ENCODE measurements around the gene INTS4. TPM values are rescaled to one million over a fixed set of nuclear protein-coding genes. Genes with fewer than 3 reads are reported as not detected.
"Not testable (repeated sequence)": the region's sequence is repeated elsewhere in the genome, so short reads cannot be mapped to it uniquely, and the experiment has no call there.

Gene INTS4
- total RNA-seq, 2 donors from 2014 or later = 67.2 to 85.1 TPM

DNA sequence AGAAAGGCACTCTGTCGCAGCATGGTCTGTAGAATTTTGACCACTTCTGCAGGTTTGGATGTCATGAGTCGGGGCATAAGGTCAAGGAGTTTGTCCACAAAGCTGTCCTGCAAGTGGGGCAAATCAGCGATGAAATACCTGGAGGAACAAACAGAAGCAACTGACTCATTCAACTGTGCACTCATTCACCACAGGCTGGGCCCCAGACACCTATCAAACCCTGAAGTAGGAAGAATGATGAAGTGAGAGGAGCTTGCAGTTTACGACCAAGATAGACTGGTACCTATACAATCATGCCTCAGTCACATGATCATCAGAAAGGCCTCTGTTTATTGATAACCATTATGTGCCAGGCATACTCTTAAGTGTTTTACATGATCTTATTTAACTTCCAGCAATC lies 102.8 kb downstream of the INTS4 start:
- H3K4me1 Mint-ChIP-seq (ENCODE audit: low read depth in 2 of 2); H3K9me3 Mint-ChIP-seq: not testable (repeated sequence)
- peaks cover 14% of the 10 kb centered on the region for H3K36me3 Mint-ChIP-seq

DNA sequence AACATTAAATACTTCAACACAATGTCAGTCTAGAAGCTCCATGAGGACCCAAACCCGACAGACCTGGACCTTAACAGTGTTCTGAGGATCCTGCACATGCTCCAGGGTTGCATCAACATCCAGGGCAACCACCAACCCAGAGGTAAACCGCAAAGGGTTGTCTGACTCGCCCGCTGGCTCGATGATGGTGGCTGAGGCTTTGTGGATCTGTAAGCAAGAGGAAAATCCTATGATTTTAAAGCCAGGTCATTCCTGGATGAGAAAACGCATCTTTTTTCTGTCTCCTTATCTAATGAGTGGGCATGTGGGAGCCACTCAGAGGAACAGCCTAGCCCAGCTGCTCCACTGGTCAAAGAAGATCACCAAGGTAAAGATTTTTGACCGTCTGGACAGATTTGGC lies 103.2 kb downstream of the INTS4 start:
- not testable (repeated sequence) for DNase-seq (ENCODE audit: low spot score); H3K4me1 Mint-ChIP-seq (ENCODE audit: low read depth in 2 of 2); H3K9me3 Mint-ChIP-seq; ATAC-seq; H3K4me3 Mint-ChIP-seq; H3K27me3 Mint-ChIP-seq; H3K27ac Mint-ChIP-seq
- peaks cover 14% of the 10 kb centered on the region for H3K36me3 Mint-ChIP-seq

More for the DNA sequence above, 102.8 kb downstream of the INTS4 start:
- DNase-seq (ENCODE audit: low spot score); H3K4me3 Mint-ChIP-seq; H3K27me3 Mint-ChIP-seq; H3K27ac Mint-ChIP-seq; ATAC-seq: not testable (repeated sequence)

DNA sequence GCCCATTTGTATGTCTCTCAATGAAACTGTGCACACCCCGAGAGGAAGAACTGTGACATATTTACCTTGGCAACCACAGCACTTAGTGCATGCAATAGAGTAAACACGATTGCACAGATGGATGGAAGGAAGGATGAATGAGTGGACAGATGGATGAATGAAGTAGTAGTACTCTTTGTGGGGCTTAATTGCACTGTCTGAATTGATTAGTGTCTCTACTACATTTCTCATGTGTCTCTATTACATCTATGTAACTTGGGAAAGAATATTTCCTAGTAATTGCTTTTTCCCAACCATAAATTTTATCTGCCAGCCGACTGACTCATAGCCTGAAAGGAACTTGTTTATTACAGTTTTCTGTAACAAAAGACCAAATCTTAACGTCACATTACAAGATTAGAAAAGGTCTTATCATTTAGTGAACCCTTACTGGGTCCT lies 103.8 kb downstream of the INTS4 start:
- not testable (repeated sequence) for H3K4me1 Mint-ChIP-seq (ENCODE audit: low read depth in 2 of 2); H3K27me3 Mint-ChIP-seq; ATAC-seq; H3K9me3 Mint-ChIP-seq; H3K4me3 Mint-ChIP-seq; DNase-seq (ENCODE audit: low spot score)
- H3K36me3 Mint-ChIP-seq = peaks cover 14% of the 10 kb centered on the region
- peak overlapping the region in 1 of 2 donors; percentile 25 for H3K27ac Mint-ChIP-seq

DNA sequence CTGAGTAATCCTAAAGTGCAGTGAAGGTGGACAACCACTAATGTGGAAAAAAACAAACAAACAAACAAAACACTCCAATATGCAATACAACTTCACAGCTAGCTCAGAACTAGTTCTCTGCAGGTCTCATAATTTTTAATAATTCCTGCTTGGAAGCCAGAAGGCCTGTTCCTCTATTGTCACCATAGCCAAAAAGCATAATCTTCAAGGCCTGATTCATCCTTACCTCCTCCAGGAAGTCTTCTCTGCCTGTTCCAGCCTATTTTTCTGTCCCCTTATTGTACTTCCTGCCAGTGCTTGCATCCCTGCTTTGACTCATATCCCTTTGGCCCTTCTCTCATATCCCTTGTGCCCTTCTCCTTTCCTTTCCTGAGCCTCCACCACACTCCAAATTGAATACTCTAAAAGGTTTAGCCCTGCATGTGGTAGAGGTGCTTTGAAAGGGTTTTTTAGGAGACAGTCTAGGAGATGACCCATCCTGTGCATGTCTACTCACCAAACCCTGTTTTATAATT lies 104.3 kb downstream of the INTS4 start:
- not testable (repeated sequence) for ATAC-seq; H3K4me1 Mint-ChIP-seq (ENCODE audit: low read depth in 2 of 2); H3K4me3 Mint-ChIP-seq; H3K27me3 Mint-ChIP-seq; DNase-seq (ENCODE audit: low spot score); H3K9me3 Mint-ChIP-seq
- H3K36me3 Mint-ChIP-seq = peaks cover 14% of the 10 kb centered on the region
- peak overlapping the region in 1 of 2 donors; percentile 25 for H3K27ac Mint-ChIP-seq

DNA sequence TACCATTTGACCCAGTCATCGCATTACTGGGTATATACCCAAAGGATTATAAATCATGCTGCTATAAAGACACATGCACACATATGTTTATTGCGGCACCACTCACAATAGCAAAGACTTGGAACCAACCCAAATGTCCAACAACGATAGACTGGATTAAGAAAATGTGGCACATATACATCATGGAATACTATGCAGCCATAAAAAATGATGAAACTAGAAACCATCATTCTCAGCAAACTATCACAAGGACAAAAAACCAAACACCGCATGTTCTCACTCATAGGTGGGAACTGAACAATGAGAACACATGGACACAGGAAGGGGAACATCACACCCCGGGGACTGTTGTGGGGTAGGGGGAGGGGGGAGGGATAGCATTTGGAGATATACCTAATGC lies 105.4 kb downstream of the INTS4 start:
- ATAC-seq; H3K4me3 Mint-ChIP-seq; H3K27ac Mint-ChIP-seq; H3K4me1 Mint-ChIP-seq (ENCODE audit: low read depth in 2 of 2); H3K9me3 Mint-ChIP-seq; H3K27me3 Mint-ChIP-seq; DNase-seq (ENCODE audit: low spot score): not testable (repeated sequence)
- peaks cover 14% of the 10 kb centered on the region for H3K36me3 Mint-ChIP-seq

DNA sequence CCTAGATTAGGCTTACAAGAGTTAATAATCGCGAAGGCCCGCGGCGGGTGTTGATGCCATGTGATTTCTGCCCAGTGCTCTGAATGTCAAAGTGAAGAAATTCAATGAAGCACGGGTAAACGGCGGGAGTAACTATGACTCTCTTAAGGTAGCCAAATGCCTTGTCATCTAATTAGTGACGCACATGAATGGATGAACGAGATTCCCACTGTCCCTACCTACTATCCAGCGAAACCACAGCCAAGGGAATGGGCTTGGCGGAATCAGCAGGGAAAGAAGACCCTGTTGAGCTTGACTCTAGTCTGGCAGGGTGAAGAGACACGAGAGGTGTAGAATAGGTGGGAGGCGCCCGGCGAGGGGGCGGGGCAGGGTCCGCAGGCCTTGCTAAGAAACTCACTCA lies 108.1 kb downstream of the INTS4 start:
- Mint-ChIP-seq H3K4me1 (ENCODE audit: low read depth in 2 of 2) (no peaks in the 10 kb centered on the region), H3K27ac (no peak overlapping the region), H3K4me3 (no peak overlapping the region), H3K9me3 (no peaks in the 10 kb centered on the region), H3K36me3 (peaks cover 19% of the 10 kb centered on the region), H3K27me3 (no peaks in the 10 kb centered on the region)
- ATAC-seq (no peak), DNase-seq (ENCODE audit: low spot score) (no peak)

DNA sequence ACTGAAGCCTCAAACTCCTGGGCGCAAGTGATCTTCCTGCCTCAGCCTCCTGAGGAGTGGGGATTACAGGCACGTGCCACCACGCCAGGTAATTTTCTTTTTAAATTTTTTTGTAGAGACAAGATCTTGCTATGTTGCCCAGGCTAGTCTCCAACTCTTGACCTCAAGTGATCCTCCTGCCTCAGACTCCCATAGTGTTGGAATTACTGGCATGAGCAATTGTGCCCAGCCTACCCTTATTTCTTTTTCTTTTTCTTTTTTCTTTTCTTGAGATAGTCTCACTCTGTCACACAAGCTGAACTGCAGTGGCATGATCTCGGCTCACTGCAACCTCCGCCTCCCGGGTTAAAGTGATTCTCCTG lies 109.7 kb downstream of the INTS4 start:
- Mint-ChIP-seq H3K9me3 (no peaks in the 10 kb centered on the region), H3K4me1 (ENCODE audit: low read depth in 2 of 2) (peaks cover 0 to 2% of the 10 kb centered on the region in 2 donors), H3K27me3 (no peaks in the 10 kb centered on the region), H3K36me3 (peaks cover 6% of the 10 kb centered on the region), H3K4me3 (no peak overlapping the region), H3K27ac (no peak overlapping the region)
- ATAC-seq = no peak
- DNase-seq (ENCODE audit: low spot score) = no peak

DNA sequence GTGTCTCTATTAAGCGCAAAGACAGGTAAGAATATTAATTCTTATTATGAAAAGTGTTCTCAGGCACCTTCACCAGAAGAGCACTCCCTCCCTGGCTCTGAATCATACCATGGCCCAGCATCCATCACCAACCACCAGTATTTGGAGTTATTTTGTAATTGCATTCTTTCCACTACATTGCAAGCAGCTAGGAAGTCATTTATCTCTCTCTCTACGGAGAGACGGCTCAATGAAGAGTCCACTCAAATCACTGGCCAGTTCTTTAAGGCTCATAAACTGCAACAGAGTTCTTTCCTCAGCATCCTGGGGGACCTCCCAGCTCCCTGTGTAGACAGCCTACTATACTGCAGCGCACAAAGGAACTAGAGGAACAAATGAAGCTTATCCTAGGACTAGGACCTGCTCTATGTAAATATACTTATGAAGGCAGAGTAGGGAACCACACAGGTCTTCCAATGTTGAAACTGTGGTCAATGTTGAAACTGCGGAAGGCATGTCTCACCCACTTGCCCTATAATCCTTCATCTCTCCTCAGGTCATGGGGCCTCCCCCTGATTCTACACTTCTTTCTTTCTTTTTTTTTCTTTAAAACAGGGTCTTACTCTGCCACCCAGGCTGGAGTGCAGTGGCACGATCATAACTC lies 110.2 kb downstream of the INTS4 start:
- no peak overlapping the region for H3K4me3 Mint-ChIP-seq
- DNase-seq (ENCODE audit: low spot score) (no peak), ATAC-seq (no peak)
- H3K36me3 Mint-ChIP-seq = peaks cover 5% of the 10 kb centered on the region
- no peak overlapping the region for H3K27ac Mint-ChIP-seq
- H3K4me1 Mint-ChIP-seq (ENCODE audit: low read depth in 2 of 2) = peaks cover 3 to 5% of the 10 kb centered on the region in 2 donors
- H3K27me3 Mint-ChIP-seq = no peaks in the 10 kb centered on the region
- H3K9me3 Mint-ChIP-seq = no peaks in the 10 kb centered on the region

DNA sequence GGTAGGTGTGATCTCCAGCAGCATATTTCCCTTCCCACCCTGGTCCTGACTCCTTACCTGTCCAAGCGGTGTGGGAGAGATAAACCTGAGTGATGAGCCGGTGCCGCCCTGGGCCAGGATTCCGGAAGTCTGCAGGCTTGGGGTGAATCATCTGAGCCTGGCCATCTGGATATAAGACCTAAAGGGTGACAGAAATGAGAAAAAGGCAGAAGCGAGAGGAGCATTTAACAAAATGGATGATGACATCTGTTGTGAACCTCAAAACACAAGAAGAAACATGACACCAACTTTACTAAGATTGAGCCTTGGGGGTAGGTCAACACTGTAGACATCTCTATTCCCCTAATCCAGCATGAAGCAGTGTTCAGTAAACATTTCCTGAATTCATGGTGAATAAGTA lies 110.7 kb downstream of the INTS4 start:
- no peaks in the 10 kb centered on the region for H3K27me3 Mint-ChIP-seq
- peaks cover 4 to 5% of the 10 kb centered on the region in 2 donors for H3K4me1 Mint-ChIP-seq (ENCODE audit: low read depth in 2 of 2)
- no peaks in the 10 kb centered on the region for H3K9me3 Mint-ChIP-seq
- H3K27ac Mint-ChIP-seq = no peak overlapping the region
- no peak for DNase-seq (ENCODE audit: low spot score)
- no peak for ATAC-seq
- H3K4me3 Mint-ChIP-seq = no peak overlapping the region
- H3K36me3 Mint-ChIP-seq = peaks cover 5% of the 10 kb centered on the region

DNA sequence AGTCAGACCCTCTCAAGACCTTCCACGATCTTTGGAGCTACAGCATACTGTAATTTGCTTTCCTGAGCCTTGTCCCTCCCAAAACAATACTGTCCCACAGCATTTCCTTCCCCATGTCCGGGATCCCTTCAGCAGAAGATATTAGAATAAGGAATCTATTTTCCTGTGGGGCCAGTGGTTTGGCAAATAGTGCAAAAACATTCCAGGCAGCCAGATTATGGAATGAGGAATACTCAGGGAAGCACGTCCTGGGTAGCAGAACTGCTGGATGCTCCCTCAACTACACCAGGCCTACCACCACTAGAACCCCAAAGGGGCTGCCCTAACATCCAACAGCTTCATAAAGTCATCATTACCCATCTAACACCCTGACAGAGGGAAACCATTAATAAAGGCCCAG lies 112.1 kb downstream of the INTS4 start:
- no peaks in the 10 kb centered on the region for H3K27me3 Mint-ChIP-seq
- H3K9me3 Mint-ChIP-seq = no peaks in the 10 kb centered on the region
- peaks cover 5% of the 10 kb centered on the region for H3K36me3 Mint-ChIP-seq
- no peak for DNase-seq (ENCODE audit: low spot score)
- peaks cover 4 to 5% of the 10 kb centered on the region in 2 donors for H3K4me1 Mint-ChIP-seq (ENCODE audit: low read depth in 2 of 2)
- no peak for ATAC-seq
- no peak overlapping the region for H3K4me3 Mint-ChIP-seq
- H3K27ac Mint-ChIP-seq = no peak overlapping the region

DNA sequence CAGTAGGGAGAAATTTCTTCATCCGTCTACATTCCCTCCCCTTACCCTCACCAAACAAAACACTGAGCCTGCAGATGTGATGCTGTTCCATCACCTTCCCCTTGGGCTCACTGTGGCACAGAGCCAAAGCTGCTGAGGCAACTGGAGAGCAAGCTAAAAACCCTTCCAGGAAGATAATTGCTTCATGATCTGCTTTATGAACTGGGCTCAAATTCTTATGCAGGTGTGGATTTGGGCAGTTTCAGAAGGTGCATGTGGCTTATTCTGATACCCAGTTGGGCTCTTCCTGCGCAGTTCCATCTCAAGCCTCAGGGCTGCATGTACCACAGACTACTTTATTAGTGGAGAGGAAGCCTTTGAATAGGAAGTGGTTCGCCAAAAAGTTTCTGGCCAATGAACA lies 115.2 kb downstream of the INTS4 start:
- H3K27ac Mint-ChIP-seq = no peak overlapping the region
- H3K4me1 Mint-ChIP-seq (ENCODE audit: low read depth in 2 of 2) = peaks cover 4 to 5% of the 10 kb centered on the region in 2 donors
- ATAC-seq (no peak), DNase-seq (ENCODE audit: low spot score) (no peak)
- H3K4me3 Mint-ChIP-seq = no peak overlapping the region
- peaks cover 9% of the 10 kb centered on the region for H3K36me3 Mint-ChIP-seq
- H3K27me3 Mint-ChIP-seq = no peaks in the 10 kb centered on the region
- no peaks in the 10 kb centered on the region for H3K9me3 Mint-ChIP-seq

DNA sequence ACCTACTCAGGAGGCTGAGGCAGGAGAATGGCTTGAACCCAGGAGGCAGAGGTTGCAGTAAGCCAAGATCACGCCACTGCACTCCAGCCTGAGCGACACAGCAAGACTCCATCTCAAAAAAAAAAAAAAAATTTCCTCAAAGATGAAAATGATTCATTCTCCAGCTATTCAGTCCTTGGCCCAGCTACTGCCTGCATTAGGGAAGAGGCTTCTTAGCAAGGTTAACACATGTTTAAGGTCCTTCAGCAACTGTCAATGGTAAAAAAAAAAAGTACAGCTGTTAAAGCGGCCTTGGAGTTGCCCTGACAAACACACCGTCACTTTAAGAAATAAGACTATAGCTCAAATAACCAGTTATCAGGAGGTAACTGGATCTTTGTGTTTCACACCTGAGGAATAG lies 116.2 kb downstream of the INTS4 start:
- not testable (repeated sequence) for H3K4me1 Mint-ChIP-seq (ENCODE audit: low read depth in 2 of 2); H3K9me3 Mint-ChIP-seq; H3K27ac Mint-ChIP-seq; H3K36me3 Mint-ChIP-seq; H3K27me3 Mint-ChIP-seq; H3K4me3 Mint-ChIP-seq; ATAC-seq; DNase-seq (ENCODE audit: low spot score)

DNA sequence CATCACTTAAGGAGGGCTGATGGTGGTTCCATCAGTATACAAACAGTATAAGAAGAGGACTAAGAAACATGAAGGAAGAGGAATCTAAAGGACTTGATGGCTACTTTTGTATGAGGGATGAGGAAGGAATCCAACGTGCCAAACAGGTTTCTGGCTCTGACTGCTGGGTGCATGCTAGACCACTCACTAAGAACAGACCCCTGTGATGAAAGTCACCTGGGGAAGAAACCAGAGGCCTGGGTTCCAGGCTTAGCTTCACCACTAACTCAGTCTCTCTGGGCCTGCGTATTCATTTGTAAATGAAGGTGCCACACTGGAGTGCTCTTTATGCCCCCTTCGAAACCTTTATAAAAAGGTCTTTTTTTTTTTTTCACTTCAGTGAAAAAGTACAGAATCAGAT lies 118.4 kb downstream of the INTS4 start:
- DNase-seq (ENCODE audit: low spot score) (no peak), ATAC-seq (no peak)
- Mint-ChIP-seq H3K9me3 (no peaks in the 10 kb centered on the region), H3K36me3 (peaks cover 4% of the 10 kb centered on the region), H3K27ac (no peak overlapping the region), H3K4me1 (ENCODE audit: low read depth in 2 of 2) (peaks cover 4 to 5% of the 10 kb centered on the region in 2 donors), H3K27me3 (no peaks in the 10 kb centered on the region), H3K4me3 (no peak overlapping the region)

DNA sequence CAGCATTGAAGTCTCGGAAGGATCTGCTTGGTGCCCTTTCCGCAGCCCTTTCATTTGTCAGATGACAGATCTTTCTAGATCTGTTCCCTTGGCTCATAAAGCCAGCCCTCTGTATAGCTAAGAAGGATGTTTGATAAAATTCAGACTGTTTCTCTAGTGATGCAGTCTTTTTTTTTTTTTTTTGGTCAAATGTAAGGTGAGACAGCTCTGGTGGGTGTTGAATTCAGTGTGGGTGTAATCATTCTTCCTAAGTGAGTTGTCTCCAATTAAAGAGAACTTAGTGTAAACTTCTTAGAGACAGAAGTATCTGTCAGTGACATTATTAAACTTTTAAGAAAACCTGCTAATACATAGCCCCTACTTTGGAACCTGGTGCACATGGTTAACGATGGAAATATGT lies 120.3 kb downstream of the INTS4 start:
- DNase-seq (ENCODE audit: low spot score) (no peak), ATAC-seq (no peak)
- H3K4me1 Mint-ChIP-seq (ENCODE audit: low read depth in 2 of 2) = peaks cover 0 to under 1% of the 10 kb centered on the region in 2 donors
- no peaks in the 10 kb centered on the region for H3K27me3 Mint-ChIP-seq
- H3K27ac Mint-ChIP-seq = no peak overlapping the region
- H3K4me3 Mint-ChIP-seq = no peak overlapping the region
- peaks cover 4% of the 10 kb centered on the region for H3K36me3 Mint-ChIP-seq
- no peaks in the 10 kb centered on the region for H3K9me3 Mint-ChIP-seq

DNA sequence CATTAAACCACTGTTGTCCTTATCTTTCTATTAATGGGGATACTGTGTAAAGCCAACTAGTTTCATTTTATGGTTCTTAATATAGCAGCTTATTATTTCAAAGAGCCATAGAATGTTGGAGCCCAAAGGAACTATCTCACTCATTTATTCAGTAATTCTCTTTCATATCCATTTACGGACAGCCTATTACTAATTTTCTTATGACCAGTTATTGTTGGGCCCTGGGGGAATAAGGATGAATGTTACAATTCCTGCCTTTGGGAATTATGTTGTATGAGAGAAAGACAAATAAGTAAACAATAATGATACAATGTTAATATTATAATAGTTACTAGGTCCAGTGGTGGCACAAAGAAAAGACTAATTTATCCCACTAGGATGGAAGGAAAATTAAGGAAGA lies 121.1 kb downstream of the INTS4 start:
- peaks cover 4% of the 10 kb centered on the region for H3K36me3 Mint-ChIP-seq
- no peaks in the 10 kb centered on the region for H3K9me3 Mint-ChIP-seq
- no peak for DNase-seq (ENCODE audit: low spot score)
- no peak overlapping the region for H3K4me3 Mint-ChIP-seq
- no peaks in the 10 kb centered on the region for H3K27me3 Mint-ChIP-seq
- no peaks in the 10 kb centered on the region for H3K4me1 Mint-ChIP-seq (ENCODE audit: low read depth in 2 of 2)
- ATAC-seq = no peak
- no peak overlapping the region for H3K27ac Mint-ChIP-seq

Data from natural killer cell treated with Interleukin-12 subunit alpha and Interleukin-12 subunit beta and Interleukin-15 and Interleukin-18, amount 100 ng/mL, for 72 hours (primary cell).